Ovary (tissue), 9 donors: ENCODE results near the gene NAV1. TPM values are rescaled to one million over a fixed set of nuclear protein-coding genes. Genes with fewer than 3 reads are reported as not detected.

Source experiments
- DNase-seq, 5 donors: peaks; one replicate each; pipeline ENCODE4 v3.0.0-alpha.2; 2019 to 2020
- H3K27ac ChIP-seq, 2 donors: fragments of 200-600 bp; one replicate each; pipeline versions ENCODE4 v1.5.1 to v1.8.0; 2019 to 2022
- H3K27me3 ChIP-seq: fragments of 200-600 bp; one replicate; pipeline ENCODE4 v1.8.0; 2022
- H3K36me3 ChIP-seq: fragments of 200-600 bp; sonication (generic); one replicate; pipeline ENCODE4 v1.5.1; 2019
- H3K4me1 ChIP-seq: one replicate; pipeline ENCODE4 v1.8.1; 2013; ENCODE audit warnings: mild to moderate bottlenecking, moderate library complexity; ENCODE audit not compliant: insufficient read depth
- H3K4me3 ChIP-seq: fragments of 200-600 bp; sonication (generic); one replicate; pipeline ENCODE4 v1.5.1; 2017
- H3K9me3 ChIP-seq, 2 donors: fragments of 200-600 bp in 1 of 2; sonication (generic) in 1 of 2; one replicate each; pipeline versions ENCODE4 v1.5.1 to v1.8.1; 2013 to 2019; ENCODE audit warnings: mild to moderate bottlenecking in 1 of 2, moderate library complexity in 1 of 2
- CTCF ChIP-seq, 3 donors: fragments of 450-650 bp in 2 of 3; fragments of 200-600 bp in 1 of 3; IDR thresholded peaks; one replicate each; pipeline versions ENCODE4 v1.5.1 to v1.8.0; 2016 to 2022; ENCODE audit warnings: antibody characterized with exemption in 3 of 3, mild to moderate bottlenecking in 1 of 3
- EP300 ChIP-seq: sonication (generic); formaldehyde crosslinking; IDR thresholded peaks from one replicate; pipeline ENCODE4 v1.6.1; 2017; ENCODE audit warnings: antibody characterized with exemption
- POLR2A ChIP-seq: fragments of 450-650 bp; IDR thresholded peaks from one replicate; pipeline ENCODE4 v1.6.1; 2017; ENCODE audit warnings: antibody characterized with exemption, mild to moderate bottlenecking, moderate library complexity
- WGBS, 3 donors: extraction: QIAGEN DNeasy Blood & Tissue Kit in 1 of 3; methylation state at CpG; one replicate each; pipeline versions ENCODE4 v1.1.5 to v1.1.7; 2013 to 2017; 5-methylcytosine and 5-hydroxymethylcytosine counted together
- intact Hi-C, 4 donors: fragments of 100-400 bp; cut with DNase I; formaldehyde crosslinking; loops; one replicate each; pipeline versions ENCODE4 v1.11.0 to v1.15.1; 2022 to 2023
- polyA plus RNA-seq, 2 donors: library from polyadenylated mRNA; stranded (reverse); fragments of 200-250 nt in 1 of 2; fragments of 350-450 nt in 1 of 2; fragmentation: Illumina TruSeq in 1 of 2; extraction: RNeasy Lipid Tissue Mini Kit (QIAGEN cat#74804) in 1 of 2; gene quantifications; one replicate each; pipeline ENCODE4 v1.2.3, GENCODE V29; 2013 to 2014
- total RNA-seq, 7 donors: library from RNA; depleted of rRNA in 2 of 7; stranded (reverse); fragments of >200 nt in 2 of 7; fragmentation: NEBNext Ultra II Directional in 3 of 7; extraction: Animal tissue kit (Norgen Biotek cat#: 25700) in 3 of 7; gene quantifications; one replicate each; pipeline versions ENCODE4 v1.1.0 to v1.2.4, GENCODE V29; 2016 to 2023
- donor health status: DM: no; HTN: no; CAD: no; lungs with moderate emphysema.
- donor health status: DM: no; HTN: no; CAD: no.
- donor health status: Bipolar disorder and iron deficiency.
- donor health status: DM: yes; HTN: yes; CAD: no.
- donor health status: DM: no; HTN: no; CAD: no.
- donor health status: DM: yes; HTN: yes; CAD: no.

Gene NAV1
- total and polyA plus RNA-seq, 9 donors, result 3.4 to 19.6 (median 11.3) TPM

DNA sequence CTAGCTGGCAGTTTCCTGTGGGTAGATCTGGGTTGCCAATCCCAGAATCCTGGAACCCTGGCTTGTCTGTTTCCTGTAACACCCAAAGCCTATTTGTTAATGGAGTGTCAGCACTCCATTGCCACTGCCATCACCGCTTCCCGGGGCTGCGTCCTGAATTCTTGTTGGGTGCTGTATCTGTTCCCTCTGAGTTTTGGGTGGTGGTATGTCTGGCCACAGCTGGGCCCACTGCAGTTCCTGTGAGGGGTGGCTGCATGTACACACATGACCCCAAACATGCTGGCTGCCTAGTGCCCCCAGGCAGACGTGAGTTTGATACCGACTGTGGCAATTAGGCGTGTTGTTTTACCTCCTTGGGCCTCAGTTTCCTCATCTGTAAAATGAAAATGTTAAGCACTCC, 29.3 kb downstream of the NAV1 start:
- no peak overlapping the region for H3K4me3 ChIP-seq
- H3K9me3 ChIP-seq, result no peaks in the 10 kb centered on the region
- H3K27ac ChIP-seq, result no peak overlapping the region
- TF ChIP-seq EP300 (no peak), CTCF (IDR thresholded peaks at IDR 0.05) (no peak), POLR2A (no peak)
- H3K27me3 ChIP-seq, result no peaks in the 10 kb centered on the region
- DNase-seq, result no peak
- intact Hi-C loops, result loop anchor here in 1 of 4 donors (10.0 kb wide), 1 partner anchor 227 kb away; no protein-coding TSS in a partner anchor
- H3K36me3 ChIP-seq, result no peaks in the 10 kb centered on the region
- 92 to 96% (median 93%) methylated on average over 6 of the region's 6 CpGs for WGBS, 3 donors
- H3K4me1 ChIP-seq, result no peaks in the 10 kb centered on the region

GRCh38 chr1:201568859-201569294, 29.9 kb downstream of the NAV1 start:
- intact Hi-C loops, result loop anchor here in 1 of 4 donors (10.0 kb wide), 1 partner anchor 226 kb away; no protein-coding TSS in a partner anchor
- TF ChIP-seq CTCF (IDR thresholded peaks at IDR 0.05) (no peak), POLR2A (no peak), EP300 (no peak)
- DNase-seq, result no peak
- Histone ChIP-seq H3K4me3 (no peak overlapping the region), H3K9me3 (no peaks in the 10 kb centered on the region), H3K4me1 (no peaks in the 10 kb centered on the region), H3K36me3 (no peaks in the 10 kb centered on the region), H3K27me3 (no peaks in the 10 kb centered on the region), H3K27ac (no peak overlapping the region)
- WGBS, 3 donors, result 81 to 85% (median 82%) methylated on average over 4 of the region's 4 CpGs

- H3K4me1 ChIP-seq, result no peaks in the 10 kb centered on the region
- intact Hi-C loops, result no loop called here
- H3K27ac ChIP-seq, result no peak overlapping the region
- no peaks in the 10 kb centered on the region for H3K9me3 ChIP-seq
- no peaks in the 10 kb centered on the region for H3K27me3 ChIP-seq
- WGBS, 3 donors, result 94 to 99% (median 97%) methylated on average over 4 of the region's 4 CpGs
- H3K4me3 ChIP-seq, result no peak overlapping the region
- DNase-seq, result no peak
- no peak for TF ChIP-seq EP300
- no peak for TF ChIP-seq POLR2A
- no peak for TF ChIP-seq CTCF (IDR thresholded peaks at IDR 0.05)
- H3K36me3 ChIP-seq, result no peaks in the 10 kb centered on the region
Observed at GRCh38 chr1:201570181-201570885, 31.4 kb downstream of the NAV1 start.

DNA sequence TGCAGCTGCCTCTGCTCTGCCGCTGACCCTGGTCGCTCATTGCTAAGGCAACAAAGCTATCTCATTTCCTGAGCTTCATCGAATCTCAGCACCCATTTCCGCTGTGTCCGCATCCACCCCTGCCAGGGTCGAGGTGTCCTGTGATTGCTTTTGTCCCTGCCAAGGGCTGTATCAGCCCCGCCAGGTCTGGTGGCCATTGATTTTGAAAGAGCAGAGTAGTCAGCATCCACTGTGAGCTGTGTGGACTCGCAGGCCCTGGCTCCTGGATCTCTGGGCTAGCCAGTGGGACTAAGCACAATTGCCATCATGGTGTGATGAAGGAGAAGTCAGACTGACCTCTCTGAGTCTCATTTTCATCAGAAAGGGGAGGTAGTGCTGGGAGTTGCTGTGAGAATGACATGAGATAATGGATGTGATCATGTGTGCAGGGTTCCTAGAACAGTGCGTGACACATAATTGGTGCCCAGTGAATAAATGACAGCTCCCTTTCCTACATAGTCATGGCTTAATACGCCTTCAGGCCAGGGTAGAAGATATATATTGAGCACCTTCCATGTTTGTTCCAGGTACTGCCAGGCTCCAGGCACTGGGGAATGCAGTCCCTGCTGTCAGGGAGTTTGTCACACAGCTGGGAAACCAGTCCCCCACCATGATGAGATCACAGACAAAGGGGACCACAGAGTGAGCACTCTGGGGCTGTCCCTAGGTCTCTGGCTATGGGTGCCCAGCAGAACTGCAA, 32.1 kb downstream of the NAV1 start:
- Histone ChIP-seq H3K4me1 (no peaks in the 10 kb centered on the region), H3K9me3 (no peaks in the 10 kb centered on the region), H3K27me3 (no peaks in the 10 kb centered on the region), H3K27ac (no peak overlapping the region), H3K36me3 (no peaks in the 10 kb centered on the region), H3K4me3 (no peak overlapping the region)
- DNase-seq, result no peak
- TF ChIP-seq POLR2A, result no peak
- TF ChIP-seq CTCF (IDR thresholded peaks at IDR 0.05), result no peak
- TF ChIP-seq EP300, result no peak
- intact Hi-C loops, result no loop called here
- 82 to 86% (median 86%) methylated on average over 10 of the region's 10 CpGs for WGBS, 3 donors
